ENCODE data around the gene HEG1. TPM values are rescaled to one million over a fixed set of nuclear protein-coding genes. Genes with fewer than 3 reads are reported as not detected.
A peak's percentile ranks its signal among the peaks of the same experiment; 100 is the strongest.

Gene HEG1
- total and polyA plus RNA-seq, 2 donors (not counting 3 experiments of a cell fraction or from before 2014, with no cell fraction given), result 50.1 to 106 TPM

GRCh38 chr3:125051715-125052581 is 3.8 kb downstream of the HEG1 start:
- H3K9ac ChIP-seq (replicated peaks; ENCODE audit: extremely low read depth, insufficient read depth, low read length), result peak overlapping the region; percentile 47
- DNase-seq (ENCODE audit: low read depth, low spot score) (peak; percentile 88), FAIRE-seq (peak; percentile 95)
- H3K9me3 ChIP-seq (replicated peaks; ENCODE audit: control insufficient read depth, insufficient read depth, low read length), result no peaks in the 10 kb centered on the region
- H3K79me2 ChIP-seq (ENCODE audit: control insufficient read depth, insufficient read depth, low read length), result peaks cover 59% of the 10 kb centered on the region
- H3K27ac ChIP-seq (ENCODE audit: insufficient read depth, low read depth, low read length), result peak overlapping the region; percentile 84
- dilution Hi-C loops (cut with MboI; ENCODE audit: extremely low pct_ligation_motif_present, low sequenced_read_pairs) (no loop called here), intact Hi-C loops (cut with micrococcal nuclease) (loop anchor here (1.0 to 10.0 kb wide), 6 partner anchors 9 to 385 kb away; no protein-coding TSS in a partner anchor)
- peaks cover 0 to 2% of the 10 kb centered on the region in 2 experiments for H3K36me3 ChIP-seq (ENCODE audit: control insufficient read depth in 2 of 2, extremely low read depth in 1 of 2, insufficient read depth in 2 of 2, low read length in 2 of 2)
- no peak overlapping the region for H2AFZ ChIP-seq (ENCODE audit: low read depth, low read length)
- H3K27me3 ChIP-seq (ENCODE audit: control insufficient read depth in 2 of 2, insufficient read depth in 2 of 2, low read length in 2 of 2), result no peaks in the 10 kb centered on the region
- POLR2A ChIA-PET, result interaction anchor here (0.6 to 1.4 kb wide), 3 partner anchors 8 to 281 kb away, joined by 3 to 4 read pairs (median 4); no protein-coding TSS in a partner anchor
- no TSS peak for BruUV-seq (replicated peaks)
- H3K4me2 ChIP-seq (ENCODE audit: insufficient read depth, low read length), result peak overlapping the region; percentile 97
- CTCF ChIA-PET, result interaction anchor here (0.8 to 3.9 kb wide), 11 partner anchors 8 to 387 kb away, joined by 3 to 18 read pairs (median 7); no protein-coding TSS in a partner anchor
- TF ChIP-seq GATA2 (IDR thresholded peaks at IDR 0.05; ENCODE audit: insufficient read depth, insufficient read length, low read depth, low read length) (peak; percentile 16), POLR2AphosphoS5 (IDR thresholded peaks at IDR 0.05; ENCODE audit: insufficient read depth, low read depth, low read length) (no peak), JUN (IDR thresholded peaks at IDR 0.05; ENCODE audit: borderline replicate concordance, insufficient read depth, insufficient read length, low read depth) (no peak), CTCF (IDR thresholded peaks at IDR 0.05; ENCODE audit: extremely low read depth in 1 of 2, insufficient read depth in 1 of 2, low read depth in 1 of 2, low read length in 2 of 2) (peak in 1 of 2 donors; percentile 4), FOS (IDR thresholded peaks at IDR 0.05; ENCODE audit: borderline replicate concordance, insufficient read depth, low read length) (peak; percentile 29), EZH2 (IDR thresholded peaks at IDR 0.05; ENCODE audit: borderline replicate concordance, low read depth, low read length, severe bottlenecking) (no peak)
- H3K4me3 ChIP-seq (replicated peaks in 1 of 3; ENCODE audit: insufficient read depth in 1 of 3, low read depth in 1 of 3, low read length in 3 of 3), result peak overlapping the region in 2 of 3 experiments; percentile 13 to 34
- H3K9me1 ChIP-seq (replicated peaks; ENCODE audit: control insufficient read depth, extremely low read depth, insufficient read depth, low read length), result no peaks in the 10 kb centered on the region
- no peaks in the 10 kb centered on the region for H4K20me1 ChIP-seq (replicated peaks; ENCODE audit: control insufficient read depth, extremely low read depth, insufficient read depth, low read length)
- H3K4me1 ChIP-seq (ENCODE audit: control insufficient read depth, extremely low read depth, insufficient read depth, low read length), result peaks cover 44% of the 10 kb centered on the region
